Liver (tissue), 9 donors: ENCODE data around the gene PAPPA2. TPM values are rescaled to one million over a fixed set of nuclear protein-coding genes. Genes with fewer than 3 reads are reported as not detected.

Experiments used
- DNase-seq: peaks from one replicate; pipeline ENCODE4 v3.0.0-alpha.2; 2017; ENCODE audit warnings: low spot score
- H3K27ac ChIP-seq, 2 donors: one replicate each; pipeline ENCODE4 v1.7.0; 2013; ENCODE audit warnings: inconsistent platforms in 2 of 2, low read length in 2 of 2, control low read depth in 1 of 2, low read depth in 1 of 2, mild to moderate bottlenecking in 1 of 2
- H3K27me3 ChIP-seq, 4 donors: one replicate each; pipeline versions ENCODE4 v1.6.1 to v1.7.0; 2013; ENCODE audit warnings: low read length in 3 of 4, inconsistent platforms in 1 of 4, mild to moderate bottlenecking in 1 of 4, moderate library complexity in 1 of 4; ENCODE audit not compliant: control insufficient read depth in 4 of 4, insufficient read depth in 4 of 4
- H3K36me3 ChIP-seq, 4 donors: one replicate each; pipeline versions ENCODE4 v1.6.1 to v1.7.0; 2013; ENCODE audit warnings: low read length in 3 of 4, mild to moderate bottlenecking in 3 of 4, low read depth in 1 of 4, moderate library complexity in 1 of 4; ENCODE audit not compliant: control insufficient read depth in 4 of 4, insufficient read depth in 3 of 4
- H3K4me1 ChIP-seq, 4 donors: one replicate each; pipeline versions ENCODE4 v1.6.1 to v1.7.0; 2013; ENCODE audit warnings: low read length in 3 of 4, mild to moderate bottlenecking in 3 of 4, moderate library complexity in 1 of 4; ENCODE audit not compliant: control insufficient read depth in 4 of 4, insufficient read depth in 4 of 4
- H3K4me3 ChIP-seq, 3 donors: one replicate each; pipeline versions ENCODE4 v1.6.1 to v1.7.0; 2013; ENCODE audit warnings: low read length in 3 of 3, control low read depth in 1 of 3, low read depth in 1 of 3, mild to moderate bottlenecking in 1 of 3
- H3K9ac ChIP-seq, 2 donors: one replicate each; pipeline ENCODE4 v1.7.0; 2013; ENCODE audit warnings: low read length in 2 of 2, mild to moderate bottlenecking in 2 of 2, moderate library complexity in 2 of 2, control low read depth in 1 of 2, low read depth in 1 of 2
- H3K9me3 ChIP-seq, 4 donors: one replicate each; pipeline versions ENCODE4 v1.6.1 to v1.7.0; 2013; ENCODE audit warnings: low read length in 3 of 4; ENCODE audit not compliant: control insufficient read depth in 4 of 4
- EGR1 ChIP-seq, 2 donors: IDR thresholded peaks; 2 replicates each; pipeline ENCODE4 v1.6.1; 2016 to 2018; ENCODE audit warnings: antibody characterized with exemption in 2 of 2, low read depth in 2 of 2
- FOXA2 ChIP-seq: IDR thresholded peaks from 2 replicates; pipeline ENCODE4 v1.6.1; 2016; ENCODE audit warnings: antibody characterized with exemption
- GABPA ChIP-seq, 2 donors: IDR thresholded peaks in 1 of 2; conservative IDR thresholded peaks in 1 of 2; 2 replicates each; pipeline ENCODE4 v1.6.1; 2016; ENCODE audit warnings: antibody characterized with exemption in 2 of 2, mild to moderate bottlenecking in 1 of 2, moderate library complexity in 1 of 2
- HNF4A ChIP-seq, 2 donors: conservative IDR thresholded peaks; 2 replicates each; pipeline ENCODE4 v1.6.1; 2016; ENCODE audit warnings: antibody characterized with exemption in 2 of 2, mild to moderate bottlenecking in 2 of 2
- HNF4G ChIP-seq: IDR thresholded peaks from 2 replicates; pipeline ENCODE4 v1.6.1; 2016; ENCODE audit warnings: antibody characterized with exemption
- JUND ChIP-seq, 2 donors: IDR thresholded peaks; 2 replicates each; pipeline ENCODE4 v1.6.1; 2016; ENCODE audit warnings: antibody characterized with exemption in 2 of 2
- NR2F2 ChIP-seq: IDR thresholded peaks from 2 replicates; pipeline ENCODE4 v1.6.1; 2016; ENCODE audit warnings: antibody characterized with exemption
- RXRA ChIP-seq, 2 donors: IDR thresholded peaks; 2 replicates each; pipeline ENCODE4 v1.6.1; 2017 to 2018; ENCODE audit warnings: antibody characterized with exemption in 2 of 2, mild to moderate bottlenecking in 1 of 2
- SP1 ChIP-seq: IDR thresholded peaks from 2 replicates; pipeline ENCODE4 v1.6.1; 2018; ENCODE audit warnings: antibody characterized with exemption, mild to moderate bottlenecking
- TAF1 ChIP-seq: conservative IDR thresholded peaks from 2 replicates; pipeline ENCODE4 v1.6.1; 2016; ENCODE audit warnings: antibody characterized with exemption, mild to moderate bottlenecking
- YY1 ChIP-seq: IDR thresholded peaks from 2 replicates; pipeline ENCODE4 v1.6.1; 2016; ENCODE audit warnings: antibody characterized with exemption, mild to moderate bottlenecking
- WGBS: extraction: QIAGEN DNeasy Blood & Tissue Kit; methylation state at CpG from one replicate; pipeline ENCODE4 v1.1.7; 2013; 5-methylcytosine and 5-hydroxymethylcytosine counted together
- polyA plus RNA-seq, 2 donors: library from polyadenylated mRNA; stranded (reverse) in 1 of 2; unstranded in 1 of 2; fragments of 200-250 nt in 1 of 2; fragments of >200 nt in 1 of 2; fragmentation: Nextera tagmentation in 1 of 2; extraction: Ambion mirVana in 1 of 2; gene quantifications; one replicate each; pipeline versions ENCODE4 v1.2.1 to v1.2.3, GENCODE V29; 2013 to 2015
- total RNA-seq, 2 donors: library from RNA; depleted of rRNA; stranded (reverse); fragments of >200 nt; gene quantifications; one replicate each; pipeline ENCODE4 v1.2.3, GENCODE V29; 2014
- TF ChIP-seq, protein P1 (sequence below): IDR thresholded peaks from 2 replicates; pipeline ENCODE4 v1.6.1; 2016; ENCODE audit warnings: antibody characterized with exemption, mild to moderate bottlenecking
- TF ChIP-seq, protein P2 (sequence below): IDR thresholded peaks from 2 replicates; pipeline ENCODE4 v1.6.1; 2016; ENCODE audit warnings: antibody characterized with exemption
- TF ChIP-seq, protein P3 (sequence below): fragments of 150-350 bp; IDR thresholded peaks from 2 replicates; pipeline ENCODE4 v1.5.1; 2017; ENCODE audit warnings: improper control_type of control experiment, low read depth, low read length; ENCODE audit not compliant: missing input control
- TF ChIP-seq, protein P4 (sequence below): IDR thresholded peaks from 2 replicates; pipeline ENCODE4 v1.6.1; 2016; ENCODE audit warnings: antibody characterized with exemption
- donor health status: healthy.
- donor health status: healthy.
- donor health status: healthy.
- donor health status: healthy.
- donor health status: healthy.

The PAPPA2 gene
- total and polyA plus RNA-seq, 4 donors = 0.19 to 27.2 (median 13.4) TPM

- no peaks in the 10 kb centered on the region for H3K9me3 ChIP-seq
- H3K4me3 ChIP-seq = no peak overlapping the region
- no peak overlapping the region for H3K27ac ChIP-seq
- TF ChIP-seq, protein P1, sequence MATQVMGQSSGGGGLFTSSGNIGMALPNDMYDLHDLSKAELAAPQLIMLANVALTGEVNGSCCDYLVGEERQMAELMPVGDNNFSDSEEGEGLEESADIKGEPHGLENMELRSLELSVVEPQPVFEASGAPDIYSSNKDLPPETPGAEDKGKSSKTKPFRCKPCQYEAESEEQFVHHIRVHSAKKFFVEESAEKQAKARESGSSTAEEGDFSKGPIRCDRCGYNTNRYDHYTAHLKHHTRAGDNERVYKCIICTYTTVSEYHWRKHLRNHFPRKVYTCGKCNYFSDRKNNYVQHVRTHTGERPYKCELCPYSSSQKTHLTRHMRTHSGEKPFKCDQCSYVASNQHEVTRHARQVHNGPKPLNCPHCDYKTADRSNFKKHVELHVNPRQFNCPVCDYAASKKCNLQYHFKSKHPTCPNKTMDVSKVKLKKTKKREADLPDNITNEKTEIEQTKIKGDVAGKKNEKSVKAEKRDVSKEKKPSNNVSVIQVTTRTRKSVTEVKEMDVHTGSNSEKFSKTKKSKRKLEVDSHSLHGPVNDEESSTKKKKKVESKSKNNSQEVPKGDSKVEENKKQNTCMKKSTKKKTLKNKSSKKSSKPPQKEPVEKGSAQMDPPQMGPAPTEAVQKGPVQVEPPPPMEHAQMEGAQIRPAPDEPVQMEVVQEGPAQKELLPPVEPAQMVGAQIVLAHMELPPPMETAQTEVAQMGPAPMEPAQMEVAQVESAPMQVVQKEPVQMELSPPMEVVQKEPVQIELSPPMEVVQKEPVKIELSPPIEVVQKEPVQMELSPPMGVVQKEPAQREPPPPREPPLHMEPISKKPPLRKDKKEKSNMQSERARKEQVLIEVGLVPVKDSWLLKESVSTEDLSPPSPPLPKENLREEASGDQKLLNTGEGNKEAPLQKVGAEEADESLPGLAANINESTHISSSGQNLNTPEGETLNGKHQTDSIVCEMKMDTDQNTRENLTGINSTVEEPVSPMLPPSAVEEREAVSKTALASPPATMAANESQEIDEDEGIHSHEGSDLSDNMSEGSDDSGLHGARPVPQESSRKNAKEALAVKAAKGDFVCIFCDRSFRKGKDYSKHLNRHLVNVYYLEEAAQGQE = no peak
- TF ChIP-seq JUND (IDR thresholded peaks at IDR 0.05) (no peak), SP1 (no peak), RXRA (IDR thresholded peaks at IDR 0.05) (no peak), HNF4A (conservative IDR thresholded peaks at IDR 0.05) (no peak), HNF4G (no peak), NR2F2 (no peak), FOXA2 (no peak), YY1 (no peak), GABPA (IDR thresholded peaks at IDR 0.05 in 1 of 2, conservative IDR thresholded peaks at IDR 0.05 in 1 of 2) (no peak)
- TF ChIP-seq, protein P2, sequence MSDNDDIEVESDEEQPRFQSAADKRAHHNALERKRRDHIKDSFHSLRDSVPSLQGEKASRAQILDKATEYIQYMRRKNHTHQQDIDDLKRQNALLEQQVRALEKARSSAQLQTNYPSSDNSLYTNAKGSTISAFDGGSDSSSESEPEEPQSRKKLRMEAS = no peak
- TF ChIP-seq, protein P3, sequence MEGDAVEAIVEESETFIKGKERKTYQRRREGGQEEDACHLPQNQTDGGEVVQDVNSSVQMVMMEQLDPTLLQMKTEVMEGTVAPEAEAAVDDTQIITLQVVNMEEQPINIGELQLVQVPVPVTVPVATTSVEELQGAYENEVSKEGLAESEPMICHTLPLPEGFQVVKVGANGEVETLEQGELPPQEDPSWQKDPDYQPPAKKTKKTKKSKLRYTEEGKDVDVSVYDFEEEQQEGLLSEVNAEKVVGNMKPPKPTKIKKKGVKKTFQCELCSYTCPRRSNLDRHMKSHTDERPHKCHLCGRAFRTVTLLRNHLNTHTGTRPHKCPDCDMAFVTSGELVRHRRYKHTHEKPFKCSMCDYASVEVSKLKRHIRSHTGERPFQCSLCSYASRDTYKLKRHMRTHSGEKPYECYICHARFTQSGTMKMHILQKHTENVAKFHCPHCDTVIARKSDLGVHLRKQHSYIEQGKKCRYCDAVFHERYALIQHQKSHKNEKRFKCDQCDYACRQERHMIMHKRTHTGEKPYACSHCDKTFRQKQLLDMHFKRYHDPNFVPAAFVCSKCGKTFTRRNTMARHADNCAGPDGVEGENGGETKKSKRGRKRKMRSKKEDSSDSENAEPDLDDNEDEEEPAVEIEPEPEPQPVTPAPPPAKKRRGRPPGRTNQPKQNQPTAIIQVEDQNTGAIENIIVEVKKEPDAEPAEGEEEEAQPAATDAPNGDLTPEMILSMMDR = no peak
- H3K9ac ChIP-seq = no peak overlapping the region
- 87% methylated on average over 3 of the region's 3 CpGs for WGBS
- no peaks in the 10 kb centered on the region for H3K36me3 ChIP-seq
- H3K4me1 ChIP-seq = no peaks in the 10 kb centered on the region
- H3K27me3 ChIP-seq = no peaks in the 10 kb centered on the region
- DNase-seq = no peak
Measured at GRCh38 chr1:176791906-176792305, 328.9 kb downstream of the PAPPA2 start.

GRCh38 chr1:176794897-176795508 lies 332.0 kb downstream of the PAPPA2 start:
- Histone ChIP-seq H3K36me3 (no peaks in the 10 kb centered on the region), H3K27ac (no peak overlapping the region), H3K4me1 (no peaks in the 10 kb centered on the region), H3K27me3 (no peaks in the 10 kb centered on the region), H3K9me3 (no peaks in the 10 kb centered on the region), H3K4me3 (no peak overlapping the region), H3K9ac (no peak overlapping the region)
- TF ChIP-seq, protein P4, sequence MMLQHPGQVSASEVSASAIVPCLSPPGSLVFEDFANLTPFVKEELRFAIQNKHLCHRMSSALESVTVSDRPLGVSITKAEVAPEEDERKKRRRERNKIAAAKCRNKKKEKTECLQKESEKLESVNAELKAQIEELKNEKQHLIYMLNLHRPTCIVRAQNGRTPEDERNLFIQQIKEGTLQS = no peak
- TF ChIP-seq, protein P1 = no peak
- TF ChIP-seq HNF4G = no peak
- no peak for TF ChIP-seq TAF1
- TF ChIP-seq EGR1 (IDR thresholded peaks at IDR 0.05; ENCODE audit: low read depth in 2 of 2) = no peak
- no peak for TF ChIP-seq YY1
- TF ChIP-seq HNF4A (conservative IDR thresholded peaks at IDR 0.05) = no peak
- TF ChIP-seq NR2F2 = no peak
- WGBS = 74% methylated on average over 5 of the region's 5 CpGs
- no peak for DNase-seq
